Endothelial cell of umbilical vein (primary cell): Measurements from ENCODE around the gene ADAMTSL3. TPM values are rescaled to one million over a fixed set of nuclear protein-coding genes. Genes with fewer than 3 reads are reported as not detected.

Source experiments
- BruUV-seq: library from RNA; stranded (reverse); fragments of 400-500 nt; replicated peaks from 2 replicates; lab custom pipeline; 2021; lab: Mats Ljungman, UMichigan
- CTCF ChIA-PET: fragments of 300-600, 350-600 bp; sonication (Branson Sonifier 250); formaldehyde crosslinking; loops from one replicate; lab custom pipeline; 2021; ENCODE audit warnings: antibody characterized with exemption, inconsistent platforms; lab: Charles Lee
- POLR2A ChIA-PET: fragments of 300-600, 350-600 bp; sonication (Branson Sonifier 250); formaldehyde crosslinking; loops from one replicate; lab custom pipeline; 2021; ENCODE audit warnings: antibody characterized with exemption, inconsistent platforms; lab: Charles Lee
- DNase-seq: peaks from one replicate; pipeline ENCODE4 v3.0.0-alpha.2; 2011; ENCODE audit warnings: low read depth, low spot score
- FAIRE-seq: peaks from 2 replicates; lab custom pipeline; 2011; peaks lifted over from hg19 to GRCh38; lab: Jason Lieb, UNC
- H2AFZ ChIP-seq: 2 replicates; pipeline ENCODE4 v1.6.0; 2012; ENCODE audit warnings: low read depth, low read length, control low read depth, inconsistent platforms
- H3K27ac ChIP-seq: 2 replicates; pipeline ENCODE4 v1.5.1; 2011; ENCODE audit warnings: low read depth, mild to moderate bottlenecking, control low read depth, low read length, moderate library complexity; ENCODE audit not compliant: insufficient read depth
- H3K27me3 ChIP-seq, 2 experiments: 2 replicates each; pipeline versions ENCODE4 v1.6.0 to v1.6.1; 2011; ENCODE audit warnings: low read length in 2 of 2, mixed read lengths in 1 of 2; ENCODE audit not compliant: control insufficient read depth in 2 of 2, insufficient read depth in 2 of 2
- H3K36me3 ChIP-seq, 2 experiments: 2 replicates in 1 of 2; 3 replicates in 1 of 2; pipeline ENCODE4 v1.5.1; 2011; ENCODE audit warnings: low read length in 2 of 2, mild to moderate bottlenecking in 1 of 2, moderate library complexity in 1 of 2; ENCODE audit not compliant: control insufficient read depth in 2 of 2, insufficient read depth in 2 of 2; ENCODE audit errors: extremely low read depth in 1 of 2
- H3K4me1 ChIP-seq: 3 replicates; pipeline ENCODE4 v1.5.1; 2011; ENCODE audit warnings: mild to moderate bottlenecking, low read length; ENCODE audit not compliant: control insufficient read depth, insufficient read depth; ENCODE audit errors: extremely low read depth
- H3K4me2 ChIP-seq: 2 replicates; pipeline ENCODE4 v1.6.1; 2011; ENCODE audit warnings: low read length, control low read depth, mixed read lengths; ENCODE audit not compliant: insufficient read depth
- H3K4me3 ChIP-seq, 3 experiments: fragments of 200-600 bp in 1 of 3; sonication (generic), shearing (Covaris generic) in 1 of 3; replicated peaks in 1 of 3; 2 replicates each; pipeline ENCODE4 v1.5.1; 2011 to 2016; ENCODE audit warnings: control low read depth in 3 of 3, low read length in 3 of 3, mild to moderate bottlenecking in 2 of 3, inconsistent platforms in 1 of 3, low read depth in 1 of 3, moderate library complexity in 1 of 3; ENCODE audit not compliant: insufficient read depth in 1 of 3
- H3K79me2 ChIP-seq: 2 replicates; pipeline ENCODE4 v1.6.0; 2012; ENCODE audit warnings: low read length, inconsistent platforms; ENCODE audit not compliant: control insufficient read depth, insufficient read depth
- H3K9ac ChIP-seq: replicated peaks from 2 replicates; pipeline ENCODE3; 2011; ENCODE audit warnings: low read length, control low read depth; ENCODE audit not compliant: insufficient read depth; ENCODE audit errors: extremely low read depth
- H3K9me1 ChIP-seq: replicated peaks from 3 replicates; pipeline ENCODE4 v1.6.0; 2011; ENCODE audit warnings: mild to moderate bottlenecking, low read length; ENCODE audit not compliant: control insufficient read depth, insufficient read depth; ENCODE audit errors: extremely low read depth
- H3K9me3 ChIP-seq: replicated peaks from 2 replicates; pipeline ENCODE4 v1.5.1; 2012; ENCODE audit warnings: low read length, inconsistent platforms; ENCODE audit not compliant: control insufficient read depth, insufficient read depth
- H4K20me1 ChIP-seq: replicated peaks from 2 replicates; pipeline ENCODE3; 2011; ENCODE audit warnings: mild to moderate bottlenecking, low read length; ENCODE audit not compliant: control insufficient read depth, insufficient read depth; ENCODE audit errors: extremely low read depth
- CTCF ChIP-seq, 2 donors: IDR thresholded peaks; 1 replicate in 1 of 2; 2 replicates in 1 of 2; pipeline ENCODE4 v1.5.1; 2011; ENCODE audit warnings: low read length in 2 of 2, mild to moderate bottlenecking in 2 of 2, moderate library complexity in 2 of 2, control low read depth in 1 of 2, inconsistent platforms in 1 of 2, low read depth in 1 of 2; ENCODE audit not compliant: insufficient read depth in 1 of 2; ENCODE audit errors: extremely low read depth in 1 of 2
- EZH2 ChIP-seq: IDR thresholded peaks from 2 replicates; pipeline ENCODE4 v1.6.1; 2012; ENCODE audit warnings: borderline replicate concordance, low read depth, mild to moderate bottlenecking, moderate library complexity, low read length, inconsistent platforms; ENCODE audit not compliant: severe bottlenecking
- FOS ChIP-seq: IDR thresholded peaks from 2 replicates; pipeline ENCODE4 v1.6.1; 2011; ENCODE audit warnings: mild to moderate bottlenecking, low read length, moderate library complexity, borderline replicate concordance; ENCODE audit not compliant: insufficient read depth
- GATA2 ChIP-seq: IDR thresholded peaks from 2 replicates; pipeline ENCODE4 v1.7.0; 2011; ENCODE audit warnings: low read depth, mild to moderate bottlenecking, moderate library complexity, mixed read lengths, low read length; ENCODE audit not compliant: insufficient read length, insufficient read depth
- JUN ChIP-seq: IDR thresholded peaks from 2 replicates; pipeline ENCODE4 v1.6.1; 2011; ENCODE audit warnings: borderline replicate concordance, low read depth; ENCODE audit not compliant: insufficient read length, insufficient read depth
- MAX ChIP-seq: IDR thresholded peaks from 2 replicates; pipeline ENCODE4 v1.6.1; 2011; ENCODE audit not compliant: insufficient read depth, insufficient read length
- MYC ChIP-seq: IDR thresholded peaks from one replicate; pipeline ENCODE4 v1.6.1; 2011; ENCODE audit warnings: mild to moderate bottlenecking, low read depth, low read length
- POLR2A ChIP-seq: IDR thresholded peaks from 2 replicates; pipeline ENCODE4 v1.6.1; 2012; ENCODE audit warnings: low read depth, mild to moderate bottlenecking, control low read depth, low read length
- POLR2AphosphoS5 ChIP-seq: IDR thresholded peaks from 2 replicates; pipeline ENCODE4 v1.6.1; 2012; ENCODE audit warnings: low read depth, mild to moderate bottlenecking, control low read depth, low read length, moderate library complexity; ENCODE audit not compliant: insufficient read depth
- dilution Hi-C: fragments of 300-500 bp; cut with MboI; formaldehyde crosslinking; loops from one replicate; pipeline ENCODE4 v1.15.0; 2019; ENCODE audit warnings: low sequenced_read_pairs; ENCODE audit not compliant: extremely low pct_ligation_motif_present
- intact Hi-C: fragments of 100-400 bp; cut with micrococcal nuclease; formaldehyde crosslinking; loops from one replicate; pipeline ENCODE4 v1.10.0; 2022
- polyA plus RNA-seq, 4 experiments: library from polyadenylated mRNA; depleted of rRNA in 3 of 4; stranded (reverse) in 3 of 4; unstranded in 1 of 4; fragments of >200 nt; gene quantifications; 2 replicates each; pipeline versions ENCODE4 v1.2.1 to v1.2.3, GENCODE V29; 2011 to 2012; ENCODE audit warnings: missing spikeins in 1 of 4
- total RNA-seq: library from RNA; stranded (reverse); gene quantifications from 2 replicates; pipeline ENCODE4 v1.2.3, GENCODE V29; 2021

The ADAMTSL3 gene
- total and polyA plus RNA-seq, 2 donors (not counting 3 experiments of a cell fraction or from before 2014, with no cell fraction given), result not detected

- Histone ChIP-seq H3K36me3 (no peaks in the 10 kb centered on the region), H3K4me2 (no peak overlapping the region), H3K27me3 (no peaks in the 10 kb centered on the region), H3K79me2 (no peaks in the 10 kb centered on the region), H3K4me3 (no peak overlapping the region), H2AFZ (no peak overlapping the region), H3K4me1 (no peaks in the 10 kb centered on the region), H3K9me1 (no peaks in the 10 kb centered on the region), H4K20me1 (no peaks in the 10 kb centered on the region), H3K9me3 (no peaks in the 10 kb centered on the region), H3K9ac (no peak overlapping the region), H3K27ac (no peak overlapping the region)
- intact Hi-C loops (no loop called here), dilution Hi-C loops (no loop called here)
- FAIRE-seq, result no peak
- POLR2A ChIA-PET, result no interaction called here
- BruUV-seq, result no TSS peak
- no peak for DNase-seq
- CTCF ChIA-PET, result no interaction called here
- TF ChIP-seq MYC (no peak), POLR2AphosphoS5 (no peak), POLR2A (no peak), JUN (no peak), MAX (no peak), FOS (no peak), EZH2 (no peak), CTCF (IDR thresholded peaks at IDR 0.05; ENCODE audit: extremely low read depth in 1 of 2, insufficient read depth in 1 of 2, low read depth in 1 of 2, low read length in 2 of 2) (no peak), GATA2 (no peak)
Observed at GRCh38 chr15:83926116-83926515, 272.2 kb downstream of the ADAMTSL3 start.
